Ishikawa (cell line): ENCODE measurements around the gene C9orf152.

Experiments used
- CEBPB ChIP-seq: IDR thresholded peaks from 2 replicates; pipeline ENCODE4 v1.6.1; 2012
- CREB1 ChIP-seq: IDR thresholded peaks from 2 replicates; pipeline ENCODE4 v1.6.1; 2012; ENCODE audit warnings: low read depth
- EGR1 ChIP-seq: IDR thresholded peaks from 2 replicates; pipeline ENCODE4 v1.6.1; 2012
- EP300 ChIP-seq: IDR thresholded peaks from 2 replicates; pipeline ENCODE4 v1.6.1; 2012; ENCODE audit warnings: borderline replicate concordance
- FOXM1 ChIP-seq: IDR thresholded peaks from 2 replicates; pipeline ENCODE4 v1.6.1; 2012; ENCODE audit warnings: low read depth, borderline replicate concordance
- NFIC ChIP-seq: IDR thresholded peaks from 2 replicates; pipeline ENCODE4 v1.6.1; 2012
- RAD21 ChIP-seq: IDR thresholded peaks from 2 replicates; pipeline ENCODE4 v1.6.1; 2012; ENCODE audit warnings: low read depth
- REST ChIP-seq: IDR thresholded peaks from 2 replicates; pipeline ENCODE4 v1.6.1; 2012; ENCODE audit warnings: low read depth, mild to moderate bottlenecking
- TAF1 ChIP-seq: IDR thresholded peaks from 2 replicates; pipeline ENCODE4 v1.6.1; 2012; ENCODE audit warnings: low read depth, mild to moderate bottlenecking
- TCF12 ChIP-seq: IDR thresholded peaks from 2 replicates; pipeline ENCODE4 v1.6.1; 2012; ENCODE audit warnings: low read depth
- TEAD4 ChIP-seq: IDR thresholded peaks from 2 replicates; pipeline ENCODE4 v1.6.1; 2012
- USF1 ChIP-seq: IDR thresholded peaks from 2 replicates; pipeline ENCODE4 v1.6.1; 2012
- YY1 ChIP-seq: IDR thresholded peaks from 2 replicates; pipeline ENCODE4 v1.6.1; 2012; ENCODE audit warnings: low read depth
- ZBTB7A ChIP-seq: IDR thresholded peaks from 2 replicates; pipeline ENCODE4 v1.6.1; 2012; ENCODE audit warnings: low read depth
- TF ChIP-seq, protein P1 (sequence below): IDR thresholded peaks from 2 replicates; pipeline ENCODE4 v1.6.1; 2012

The C9orf152 gene

DNA sequence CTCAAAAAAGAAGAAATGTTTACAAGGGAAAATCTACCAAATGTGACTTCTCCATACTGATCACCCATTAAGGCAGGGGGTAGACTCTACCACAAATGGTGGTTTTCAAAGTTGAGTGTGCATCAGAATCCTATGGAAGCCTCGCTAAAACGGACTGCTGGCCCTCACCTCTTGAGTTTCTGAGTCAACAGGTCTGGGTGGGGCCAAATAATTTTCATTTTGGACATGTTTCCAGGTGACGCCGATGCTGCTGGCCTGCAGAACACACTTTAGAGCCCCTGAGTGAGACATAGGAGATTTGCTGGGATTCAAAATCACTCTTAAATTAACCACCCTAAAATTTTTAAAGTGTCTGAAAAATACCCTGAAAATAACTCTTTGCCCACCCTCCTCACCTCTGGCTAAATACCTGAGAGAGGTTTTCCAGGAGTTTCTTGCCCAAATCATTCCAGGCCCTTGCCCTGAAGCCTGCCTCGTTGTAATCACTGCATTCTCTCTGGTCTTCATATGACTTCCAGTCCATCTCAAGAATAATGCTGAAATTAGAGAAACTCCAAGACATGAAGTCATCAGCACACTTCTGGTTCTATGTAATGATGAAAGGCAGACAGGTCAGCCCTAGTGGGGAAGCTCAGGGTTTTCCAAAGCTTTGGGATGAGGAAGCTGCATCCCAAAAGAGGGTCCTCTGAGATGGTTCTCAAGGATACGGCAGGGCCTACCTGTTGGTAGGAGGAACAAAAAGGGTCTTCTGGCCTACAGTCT, 18.2 kb downstream of the C9orf152 start:
- TF ChIP-seq RAD21 (no peak), YY1 (no peak), TCF12 (no peak), TAF1 (no peak), NFIC (no peak), CREB1 (no peak), TEAD4 (no peak), EP300 (no peak), EGR1 (no peak), REST (no peak), USF1 (no peak), CEBPB (no peak), ZBTB7A (no peak), FOXM1 (no peak)
- TF ChIP-seq, protein P1, sequence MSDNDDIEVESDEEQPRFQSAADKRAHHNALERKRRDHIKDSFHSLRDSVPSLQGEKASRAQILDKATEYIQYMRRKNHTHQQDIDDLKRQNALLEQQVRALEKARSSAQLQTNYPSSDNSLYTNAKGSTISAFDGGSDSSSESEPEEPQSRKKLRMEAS: no peak

GRCh38 chr9:110188991-110189390, 19.0 kb downstream of the C9orf152 start:
- TF ChIP-seq NFIC (no peak), CREB1 (no peak), FOXM1 (no peak), REST (no peak), TAF1 (no peak), EGR1 (no peak), USF1 (no peak), TEAD4 (no peak), CEBPB (no peak), YY1 (no peak), RAD21 (no peak), ZBTB7A (no peak)
- TF ChIP-seq, protein P1: no peak

DNA sequence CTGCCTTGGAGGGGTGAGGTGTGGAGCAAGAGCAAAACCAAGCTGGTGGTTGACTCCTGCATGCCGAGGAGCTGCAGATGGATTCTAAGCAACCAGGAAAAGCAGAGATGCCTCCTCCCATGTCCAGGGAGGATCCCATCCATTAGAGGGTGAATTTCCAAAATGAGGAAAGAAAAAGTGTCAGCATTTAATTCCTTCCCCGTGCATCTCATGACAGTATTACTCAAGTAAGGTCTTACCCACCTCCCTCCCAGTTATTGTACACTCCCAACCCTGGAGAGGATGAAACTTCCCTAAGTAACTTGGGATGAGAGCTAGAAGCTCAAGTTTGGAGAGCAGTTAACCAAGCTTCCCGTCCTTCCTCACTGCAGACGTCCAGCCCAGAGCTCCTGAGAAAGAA, 19.9 kb downstream of the C9orf152 start:
- no peak for TF ChIP-seq ZBTB7A
- no peak for TF ChIP-seq CEBPB
- TF ChIP-seq FOXM1: no peak
- no peak for TF ChIP-seq TCF12
- no peak for TF ChIP-seq CREB1
- TF ChIP-seq YY1: no peak
- TF ChIP-seq RAD21: no peak
- no peak for TF ChIP-seq EGR1
- TF ChIP-seq REST: no peak
- no peak for TF ChIP-seq TAF1
- no peak for TF ChIP-seq USF1
- no peak for TF ChIP-seq TEAD4
- no peak for TF ChIP-seq EP300
- TF ChIP-seq, protein P1: no peak
- TF ChIP-seq NFIC: no peak
